HG03460 (cell line): Measurements from ENCODE around the gene ADCY4.

ENCODE experiments used
- ATAC-seq: cut with Tn5 transposase; IDR thresholded peaks from one replicate; pipeline ENCODE4 v1.9.1; 2021; ENCODE audit not compliant: unreplicated experiment

The ADCY4 gene

GRCh38 chr14:24278424-24278823 is 56.4 kb downstream of the ADCY4 start:
- no peak for ATAC-seq

DNA sequence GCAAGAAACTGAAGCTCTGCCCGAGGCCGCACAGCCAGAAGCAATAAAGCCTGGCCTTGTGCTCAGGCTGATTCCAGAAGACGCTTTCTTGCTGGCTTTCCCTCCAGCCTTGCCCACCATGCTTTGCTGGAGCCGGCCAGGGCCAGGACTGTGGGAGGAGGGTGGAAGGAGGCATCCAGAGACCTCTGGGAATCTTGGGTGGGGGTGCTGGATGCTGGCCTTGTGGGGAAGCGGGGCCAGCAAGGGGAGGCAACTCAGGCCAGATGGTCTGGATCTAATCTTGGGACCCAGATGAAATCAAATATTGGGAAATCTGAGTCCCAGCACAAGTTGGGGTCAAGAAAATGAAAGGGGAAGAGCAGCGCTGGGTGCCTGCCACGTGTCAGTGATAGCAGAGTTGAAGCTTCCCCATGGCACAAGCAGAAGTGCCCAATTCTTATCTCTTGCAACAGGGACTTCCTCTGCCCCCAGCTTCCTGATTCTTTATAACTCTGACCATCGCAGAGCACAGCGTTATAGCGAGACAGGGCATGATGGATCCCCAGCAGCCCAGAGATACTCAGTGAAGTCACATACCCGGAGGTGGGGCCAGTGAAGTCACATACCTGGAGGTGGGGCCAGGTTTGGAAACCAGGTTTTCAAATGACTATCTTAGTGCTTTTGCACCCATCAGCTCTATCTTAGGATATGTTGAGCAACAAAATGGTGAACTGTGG is 57.1 kb downstream of the ADCY4 start:
- no peak for ATAC-seq

GRCh38 chr14:24277071-24277470 is 57.8 kb downstream of the ADCY4 start:
- no peak for ATAC-seq

GRCh38 chr14:24274101-24274543 is 60.7 kb downstream of the ADCY4 start:
- ATAC-seq = peak; percentile 43

DNA sequence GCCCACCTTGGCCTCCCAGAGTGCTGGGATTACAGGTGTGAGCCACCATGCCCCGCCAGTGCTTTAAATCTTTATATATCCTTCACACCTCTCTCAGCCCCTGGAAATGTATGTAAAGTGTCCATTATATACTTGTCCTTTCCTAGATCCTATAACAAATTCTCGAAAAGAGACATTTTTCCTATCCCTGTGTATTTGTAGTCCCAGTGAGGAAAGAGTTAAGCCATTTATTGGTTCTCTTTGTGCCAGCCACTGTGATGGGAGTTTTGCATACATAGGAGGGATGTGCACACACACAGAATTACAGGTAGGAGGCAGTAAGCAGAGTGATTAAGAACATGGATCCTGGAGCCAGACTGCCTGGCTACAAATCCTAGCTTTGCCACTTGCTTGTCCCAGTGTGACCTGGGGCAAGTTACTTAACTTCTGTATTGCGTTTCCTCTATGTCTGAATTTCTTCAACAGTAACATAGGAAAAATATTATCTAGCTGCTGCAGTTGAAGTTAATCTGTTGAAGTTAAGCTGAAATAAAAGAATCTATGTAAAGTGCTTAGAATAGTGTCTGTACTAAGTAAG is 61.4 kb downstream of the ADCY4 start:
- ATAC-seq = no peak

- no peak for ATAC-seq
These were observed 62.4 kb downstream of the ADCY4 start for GRCh38 chr14:24272467-24272866.

- ATAC-seq = no peak
These were observed 63.0 kb downstream of the ADCY4 start for GRCh38 chr14:24271834-24272263.

GRCh38 chr14:24271134-24271833 is 63.6 kb downstream of the ADCY4 start, which contains the start of gene RABGGTA:
RABGGTA (minus strand) TSS chr14:24271597; CDS start chr14:24271115, 482 bp downstream.
- ATAC-seq = peak; percentile 80

- ATAC-seq = no peak
These were observed 64.2 kb downstream of the ADCY4 start for GRCh38 chr14:24270537-24271133.

DNA sequence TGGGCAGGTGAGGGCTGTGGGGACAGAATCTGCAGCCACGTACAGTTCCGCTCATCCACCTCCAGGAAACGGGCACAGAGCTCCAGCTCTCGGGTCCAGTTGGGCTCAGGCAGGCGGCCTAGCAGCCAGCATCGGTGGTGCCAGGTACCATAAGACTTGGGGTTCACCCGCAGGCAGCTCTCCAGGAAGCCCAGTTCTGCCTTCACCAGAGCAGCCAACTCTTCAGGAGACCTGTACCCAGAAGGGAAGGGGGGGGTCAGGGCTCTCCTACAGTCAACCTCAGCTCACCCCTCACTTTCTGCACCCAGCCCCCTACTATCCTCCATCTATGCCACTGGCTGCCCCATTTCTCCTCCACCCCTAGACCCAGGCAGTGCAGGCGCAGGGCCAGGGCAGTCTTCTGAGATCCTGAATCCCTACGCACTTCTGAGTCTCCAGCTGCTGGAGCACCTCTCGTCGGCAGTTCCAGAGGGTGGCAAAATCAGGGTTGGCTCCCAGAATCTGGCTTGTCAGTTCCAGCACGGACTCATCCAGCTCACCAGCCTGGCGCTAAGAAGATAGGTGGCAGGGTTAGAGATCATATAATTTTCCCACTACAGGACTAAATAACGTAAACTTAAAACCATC is 64.8 kb downstream of the ADCY4 start:
- no peak for ATAC-seq

DNA sequence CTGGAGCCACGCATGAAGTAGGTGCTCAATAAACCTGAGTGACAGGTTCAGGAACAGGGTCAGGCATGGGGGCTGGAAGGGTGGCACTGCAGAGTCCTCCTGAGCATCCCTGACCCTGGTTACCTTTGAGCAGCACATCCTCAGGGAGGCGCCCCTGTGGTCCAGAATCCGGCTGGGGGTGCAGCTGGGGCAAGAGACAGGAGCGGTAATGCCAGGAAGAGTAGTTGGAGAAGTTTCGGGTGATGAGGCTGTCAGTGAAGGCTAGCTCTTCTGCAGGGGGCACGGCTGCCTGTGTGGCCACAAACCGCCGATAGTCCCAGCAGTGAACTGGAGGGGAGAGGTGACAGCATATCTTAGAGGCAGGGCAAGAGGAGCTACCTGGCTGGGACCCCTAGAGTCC is 65.5 kb downstream of the ADCY4 start:
- ATAC-seq = no peak
